H1 (cell line): ENCODE measurements around the gene BCL2. TPM values are rescaled to one million over a fixed set of nuclear protein-coding genes. Genes with fewer than 3 reads are reported as not detected.

Experiments used
- CTCF ChIA-PET: fragments of 300-600 bp; sonication (Branson Sonifier 250); formaldehyde crosslinking; loops from one replicate; lab custom pipeline; 2021; ENCODE audit not compliant: partially characterized antibody; lab: Charles Lee
- POLR2A ChIA-PET: fragments of 300-600 bp; sonication (Branson Sonifier 250); formaldehyde crosslinking; loops from one replicate; lab custom pipeline; 2021; ENCODE audit warnings: inconsistent platforms; ENCODE audit not compliant: partially characterized antibody; lab: Charles Lee
- DNase-seq, 2 experiments: peaks; one replicate each; pipeline versions ENCODE4 v3.0.0 to v3.0.0-alpha.2; 2010 to 2022; ENCODE audit warnings: low spot score in 2 of 2, low read depth in 1 of 2, mixed read lengths in 1 of 2
- FAIRE-seq: peaks from 2 replicates; lab custom pipeline; 2011; peaks lifted over from hg19 to GRCh38; lab: Jason Lieb, UNC
- H2AFZ ChIP-seq: 2 replicates; pipeline ENCODE4 v1.8.1; 2012; ENCODE audit warnings: low read length, inconsistent platforms
- H2AK5ac ChIP-seq: 2 replicates; pipeline ENCODE4 v1.6.1; 2013; ENCODE audit warnings: low read depth, low read length
- H2BK120ac ChIP-seq: replicated peaks from 2 replicates; pipeline ENCODE3; 2013; ENCODE audit warnings: low read depth, low read length, inconsistent platforms
- H2BK12ac ChIP-seq: 2 replicates; pipeline ENCODE4 v1.6.1; 2013; ENCODE audit warnings: low read depth, low read length
- H2BK15ac ChIP-seq: 2 replicates; pipeline ENCODE4 v1.6.1; 2013; ENCODE audit warnings: low read length
- H2BK20ac ChIP-seq: 2 replicates; pipeline ENCODE4 v1.6.1; 2013; ENCODE audit warnings: low read length
- H2BK5ac ChIP-seq: 2 replicates; pipeline ENCODE4 v1.6.1; 2013; ENCODE audit warnings: low read depth, low read length
- H3K14ac ChIP-seq: 2 replicates; pipeline ENCODE4 v1.6.1; 2013; ENCODE audit warnings: inconsistent platforms; ENCODE audit not compliant: insufficient read length
- H3K18ac ChIP-seq: 2 replicates; pipeline ENCODE4 v1.6.1; 2013; ENCODE audit warnings: low read length; ENCODE audit errors: extremely low read depth
- H3K23ac ChIP-seq: 2 replicates; pipeline ENCODE4 v1.6.1; 2013; ENCODE audit warnings: inconsistent platforms; ENCODE audit not compliant: insufficient read length
- H3K23me2 ChIP-seq: 2 replicates; pipeline ENCODE4 v1.6.1; 2013; ENCODE audit warnings: low read depth, low read length
- H3K27ac ChIP-seq: 2 replicates; pipeline ENCODE4 v1.6.1; 2011; ENCODE audit warnings: low read depth, low read length, inconsistent platforms
- H3K27me3 ChIP-seq, 4 experiments: replicated peaks in 1 of 4; 1 replicate in 1 of 4; 2 replicates in 3 of 4; pipeline versions ENCODE4 v1.6.1 to v1.8.1; 2011 to 2013; ENCODE audit warnings: low read length in 3 of 4, mild to moderate bottlenecking in 3 of 4, inconsistent platforms in 2 of 4, mixed read lengths in 2 of 4, moderate library complexity in 1 of 4; ENCODE audit not compliant: control insufficient read depth in 3 of 4, insufficient read depth in 3 of 4; ENCODE audit errors: extremely low read depth in 1 of 4
- H3K36me3 ChIP-seq, 4 experiments: 2 replicates each; pipeline versions ENCODE4 v1.6.1 to v1.8.1; 2011 to 2013; ENCODE audit warnings: mild to moderate bottlenecking in 4 of 4, low read length in 3 of 4, moderate library complexity in 2 of 4, control low read depth in 1 of 4, inconsistent platforms in 1 of 4; ENCODE audit not compliant: insufficient read depth in 4 of 4, control insufficient read depth in 2 of 4
- H3K4ac ChIP-seq: replicated peaks from 2 replicates; pipeline ENCODE3; 2013; ENCODE audit warnings: low read length, low read depth, mixed read lengths, inconsistent platforms; ENCODE audit not compliant: insufficient read length
- H3K4me1 ChIP-seq, 4 experiments: replicated peaks in 1 of 4; 1 replicate in 1 of 4; 2 replicates in 3 of 4; pipeline versions ENCODE4 v1.6.1 to v1.8.1; 2011 to 2013; ENCODE audit warnings: low read length in 3 of 4, inconsistent platforms in 2 of 4, mixed read lengths in 1 of 4; ENCODE audit not compliant: insufficient read depth in 4 of 4, control insufficient read depth in 3 of 4
- H3K4me2 ChIP-seq, 2 experiments: 2 replicates each; pipeline versions ENCODE4 v1.6.1 to v1.8.1; 2011 to 2013; ENCODE audit warnings: low read depth in 2 of 2, low read length in 2 of 2, control low read depth in 1 of 2, inconsistent platforms in 1 of 2, mild to moderate bottlenecking in 1 of 2; ENCODE audit not compliant: insufficient read depth in 1 of 2
- H3K4me3 ChIP-seq, 4 experiments: fragments of 200-600, 300-600 bp in 1 of 4; sonication (generic), shearing (Covaris generic), sonication (Bioruptor Twin) in 1 of 4; 2 replicates each; pipeline versions ENCODE4 v1.5.1 to v1.8.1; 2011 to 2016; ENCODE audit warnings: low read length in 4 of 4, low read depth in 3 of 4, control low read depth in 2 of 4, inconsistent platforms in 2 of 4, mild to moderate bottlenecking in 2 of 4, mixed read lengths in 1 of 4, moderate library complexity in 1 of 4; ENCODE audit not compliant: insufficient read depth in 2 of 4; ENCODE audit errors: extremely low read depth in 1 of 4
- H3K56ac ChIP-seq: replicated peaks from 2 replicates; pipeline ENCODE3; 2013; ENCODE audit warnings: low read depth, mild to moderate bottlenecking, mixed read lengths, low read length, inconsistent platforms; ENCODE audit not compliant: insufficient read length
- H3K79me1 ChIP-seq: 2 replicates; pipeline ENCODE4 v1.6.1; 2013; ENCODE audit warnings: low read depth, low read length, control low read depth
- H3K79me2 ChIP-seq, 2 experiments: 2 replicates each; pipeline versions ENCODE4 v1.6.1 to v1.8.1; 2012 to 2013; ENCODE audit warnings: low read length in 2 of 2, mild to moderate bottlenecking in 2 of 2, inconsistent platforms in 1 of 2; ENCODE audit not compliant: insufficient read depth in 2 of 2, control insufficient read depth in 1 of 2
- H3K9ac ChIP-seq, 4 experiments: replicated peaks in 1 of 4; 1 replicate in 1 of 4; 2 replicates in 3 of 4; pipeline versions ENCODE4 v1.6.1 to v1.8.1; 2011 to 2013; ENCODE audit warnings: low read depth in 3 of 4, low read length in 3 of 4, control low read depth in 2 of 4, mild to moderate bottlenecking in 2 of 4, moderate library complexity in 2 of 4, inconsistent platforms in 1 of 4; ENCODE audit errors: extremely low read depth in 1 of 4
- H3K9me3 ChIP-seq, 2 experiments: 2 replicates each; pipeline versions ENCODE4 v1.6.1 to v1.8.1; 2012 to 2013; ENCODE audit warnings: mild to moderate bottlenecking in 2 of 2, moderate library complexity in 2 of 2, control low read depth in 1 of 2, inconsistent platforms in 1 of 2, low read depth in 1 of 2, low read length in 1 of 2, mixed read lengths in 1 of 2; ENCODE audit not compliant: insufficient read depth in 2 of 2
- H4K20me1 ChIP-seq, 2 experiments: replicated peaks in 1 of 2; 2 replicates each; pipeline versions ENCODE3 to v1.8.1; 2011 to 2013; ENCODE audit warnings: inconsistent platforms in 2 of 2, low read length in 2 of 2, mild to moderate bottlenecking in 1 of 2; ENCODE audit not compliant: insufficient read depth in 2 of 2, control insufficient read depth in 1 of 2
- H4K5ac ChIP-seq: 2 replicates; pipeline ENCODE4 v1.6.1; 2013; ENCODE audit warnings: low read length, low read depth, mixed read lengths, inconsistent platforms; ENCODE audit not compliant: insufficient read length
- H4K8ac ChIP-seq: 2 replicates; pipeline ENCODE4 v1.8.0; 2013; ENCODE audit warnings: mild to moderate bottlenecking, moderate library complexity, low read length, inconsistent platforms; ENCODE audit not compliant: insufficient read depth; ENCODE audit errors: extremely low read depth
- H4K91ac ChIP-seq: replicated peaks from 2 replicates; pipeline ENCODE3; 2013; ENCODE audit warnings: low read length, mixed read lengths, inconsistent platforms; ENCODE audit not compliant: insufficient read length
- ATF2 ChIP-seq: IDR thresholded peaks from 2 replicates; pipeline ENCODE4 v1.6.1; 2012; ENCODE audit warnings: low read length, inconsistent platforms
- BCL11A ChIP-seq, 2 experiments: IDR thresholded peaks; one replicate each; pipeline ENCODE4 v1.6.1; 2011; ENCODE audit warnings: low read depth in 2 of 2, low read length in 2 of 2, mild to moderate bottlenecking in 2 of 2
- CBX8 ChIP-seq: fragments of 300-800, 300-1000 bp; sonication (generic); IDR thresholded peaks from 2 replicates; pipeline ENCODE4 v1.7.1; 2016; ENCODE audit warnings: low read depth, low read length, borderline replicate concordance
- HDAC2 ChIP-seq, 2 experiments: fragments of 300-600 bp in 1 of 2; sonication (generic) in 1 of 2; IDR thresholded peaks; 2 replicates each; pipeline ENCODE4 v1.6.1; 2011 to 2012; ENCODE audit warnings: low read depth in 2 of 2, low read length in 2 of 2, mild to moderate bottlenecking in 2 of 2, moderate library complexity in 2 of 2, borderline replicate concordance in 1 of 2, inconsistent platforms in 1 of 2
- NRF1 ChIP-seq: IDR thresholded peaks from 2 replicates; pipeline ENCODE4 v1.6.1; 2011; ENCODE audit warnings: mild to moderate bottlenecking, low read depth, low read length, improper control_type of control experiment
- RXRA ChIP-seq: IDR thresholded peaks from 2 replicates; pipeline ENCODE4 v1.6.1; 2011; ENCODE audit warnings: low read depth, mild to moderate bottlenecking, low read length, moderate library complexity; ENCODE audit not compliant: insufficient read depth
- SIX5 ChIP-seq: IDR thresholded peaks from 2 replicates; pipeline ENCODE4 v1.6.1; 2011; ENCODE audit warnings: mild to moderate bottlenecking, low read depth, low read length
- whole genome bisulfite sequencing, 2 experiments: shearing (Covaris generic) in 1 of 2; methylation state at CpG; one replicate each; pipeline versions ENCODE4 v1.1.6 to v1.1.7; 2013 to 2015; ENCODE audit warnings: low lambda C conversion rate in 2 of 2, mixed read lengths in 2 of 2, inconsistent platforms in 1 of 2, low coverage in 1 of 2, missing lambda C conversion rate in 1 of 2; ENCODE audit not compliant: insufficient replicate concordance in 2 of 2, insufficient coverage in 1 of 2, insufficient read length in 1 of 2; ENCODE audit errors: extremely low coverage in 1 of 2, missing lambda C conversion rate in 1 of 2; 5-methylcytosine and 5-hydroxymethylcytosine counted together
- polyA plus RNA-seq, 7 experiments: library from polyadenylated mRNA; depleted of rRNA in 3 of 7; stranded (reverse) in 5 of 7; unstranded in 2 of 7; fragments of >200 nt in 5 of 7; fragments of 200-250 nt in 2 of 7; gene quantifications; 1 replicate in 5 of 7; 2 replicates in 1 of 7; 4 replicates in 1 of 7; pipeline versions ENCODE4 v1.2.1 to v1.2.3, GENCODE V29; 2011 to 2013; ENCODE audit warnings: missing spikeins in 2 of 7, mixed read lengths in 2 of 7
- total RNA-seq: library from RNA; stranded (reverse); fragmentation: NEBNext Ultra II Directional; extraction: Animal tissue kit (Norgen Biotek cat#: 25700); gene quantifications from 2 replicates; pipeline ENCODE4 v1.2.1, GENCODE V29; 2021

The BCL2 gene
- total and polyA plus RNA-seq, 2 of the 8 experiments (the other 6 are each of a cell fraction or from before 2014, with no cell fraction given): 0.59 to 4.5 TPM

GRCh38 chr18:63271148-63271547, 48.4 kb downstream of the BCL2 start:
- 98% methylated on average over 4 of the region's 4 CpGs; no CpG with 5 or more reads in 1 of the 2 experiments for WGBS, 2 experiments
- Histone ChIP-seq H2BK20ac (no peak overlapping the region), H2BK5ac (no peak overlapping the region), H3K4me2 (no peak overlapping the region), H3K79me2 (no peaks in the 10 kb centered on the region), H3K4ac (no peak overlapping the region), H3K4me3 (no peak overlapping the region), H4K8ac (no peak overlapping the region), H2BK12ac (no peak overlapping the region), H3K9ac (no peak overlapping the region), H3K4me1 (peaks cover 0 to 6% (median 0%) of the 10 kb centered on the region in 4 experiments; a peak in 1 of 7 replicates), H4K20me1 (no peaks in the 10 kb centered on the region), H3K27ac (no peak overlapping the region), H3K79me1 (no peaks in the 10 kb centered on the region), H4K91ac (no peak overlapping the region), H3K23me2 (no peaks in the 10 kb centered on the region), H3K9me3 (no peaks in the 10 kb centered on the region), H4K5ac (no peak overlapping the region), H3K56ac (no peak overlapping the region), H2AK5ac (no peak overlapping the region), H2BK120ac (no peak overlapping the region), H3K14ac (no peak overlapping the region), H3K36me3 (no peaks in the 10 kb centered on the region), H3K18ac (no peak overlapping the region), H3K27me3 (no peaks in the 10 kb centered on the region), H2AFZ (no peak overlapping the region), H3K23ac (no peak overlapping the region), H2BK15ac (no peak overlapping the region)
- no peak for DNase-seq
- FAIRE-seq: no peak
- ChIA-PET POLR2A (no interaction called here), CTCF (interaction anchor here (0.9 to 1.0 kb wide), 2 partner anchors 47 to 140 kb away, joined by 3 read pairs; no protein-coding TSS in a partner anchor)
- no peak for TF ChIP-seq BCL11A (IDR thresholded peaks at IDR 0.05; ENCODE audit: low read depth in 2 of 2, low read length in 2 of 2)
- TF ChIP-seq ATF2: no peak
- TF ChIP-seq RXRA: no peak
- TF ChIP-seq CBX8: no peak
- TF ChIP-seq SIX5: no peak
- TF ChIP-seq NRF1: no peak
- TF ChIP-seq HDAC2 (IDR thresholded peaks at IDR 0.05; ENCODE audit: borderline replicate concordance in 1 of 2, low read depth in 2 of 2, low read length in 2 of 2): no peak
